ENCODE data around the gene WFDC8. TPM values are rescaled to one million over a fixed set of nuclear protein-coding genes. Genes with fewer than 3 reads are reported as not detected.

Gene WFDC8
- total RNA-seq, 1 experiment from 2014 or later = not detected

DNA sequence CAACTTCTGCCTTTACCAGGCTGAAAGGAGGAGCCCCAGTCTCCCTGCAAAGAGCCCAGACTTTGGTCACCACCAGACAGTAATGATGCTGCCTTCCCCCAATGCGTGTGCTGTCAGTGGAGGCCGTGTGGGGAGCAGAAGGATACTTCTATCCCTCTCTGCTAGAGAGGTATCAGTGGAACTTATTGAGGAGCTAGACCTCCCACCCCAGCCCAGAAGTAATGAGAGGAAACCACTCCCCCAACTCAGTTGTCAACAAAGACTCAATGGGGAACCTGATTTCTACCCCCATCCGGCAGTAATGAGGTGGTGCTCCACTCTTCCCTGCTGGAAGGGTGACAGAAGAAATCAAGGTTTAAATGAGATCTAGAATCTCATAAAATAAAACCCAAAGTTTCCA, 4.4 kb upstream of the WFDC8 start:
- H3K36me3 ChIP-seq (ENCODE audit: control insufficient read depth, insufficient read depth, low read length) = no peaks in the 10 kb centered on the region
- no peak overlapping the region for H3K4me3 Mint-ChIP-seq (ENCODE audit: unreplicated experiment)
- no TSS peak for BruUV-seq (replicated peaks)
- H3K9me3 ChIP-seq = no peaks in the 10 kb centered on the region
- no peak overlapping the region for H3K4me3 ChIP-seq (ENCODE audit: low read depth, low read length)
- no peaks in the 10 kb centered on the region for H3K27me3 ChIP-seq (replicated peaks; ENCODE audit: control insufficient read depth, insufficient read depth, low read length)
- POLR2A ChIA-PET = no interaction called here
- H3K27ac Mint-ChIP-seq (ENCODE audit: unreplicated experiment) = no peak overlapping the region
- H3K36me3 Mint-ChIP-seq (ENCODE audit: insufficient read depth, unreplicated experiment) = no peaks in the 10 kb centered on the region
- peaks cover 7% of the 10 kb centered on the region for H3K4me1 Mint-ChIP-seq (ENCODE audit: low read depth, unreplicated experiment)
- CTCF ChIA-PET = interaction anchor here (0.6 kb wide), 1 partner anchor 187 kb away, joined by 3 read pairs; no protein-coding TSS in a partner anchor
- TF ChIP-seq CTCF (IDR thresholded peaks at IDR 0.05; ENCODE audit: insufficient read depth in 1 of 2, low read depth in 1 of 2, low read length in 1 of 2, severe bottlenecking in 1 of 2, unreplicated experiment in 1 of 2) = no peak
- intact Hi-C loops (cut with micrococcal nuclease; ENCODE audit: unreplicated experiment) = no loop called here
- no peaks in the 10 kb centered on the region for H3K27me3 Mint-ChIP-seq (ENCODE audit: insufficient read depth, unreplicated experiment)
- no peaks in the 10 kb centered on the region for H3K9me3 Mint-ChIP-seq (ENCODE audit: unreplicated experiment)
- no peak for DNase-seq
- H3K4me1 ChIP-seq = peaks cover 7% of the 10 kb centered on the region

DNA sequence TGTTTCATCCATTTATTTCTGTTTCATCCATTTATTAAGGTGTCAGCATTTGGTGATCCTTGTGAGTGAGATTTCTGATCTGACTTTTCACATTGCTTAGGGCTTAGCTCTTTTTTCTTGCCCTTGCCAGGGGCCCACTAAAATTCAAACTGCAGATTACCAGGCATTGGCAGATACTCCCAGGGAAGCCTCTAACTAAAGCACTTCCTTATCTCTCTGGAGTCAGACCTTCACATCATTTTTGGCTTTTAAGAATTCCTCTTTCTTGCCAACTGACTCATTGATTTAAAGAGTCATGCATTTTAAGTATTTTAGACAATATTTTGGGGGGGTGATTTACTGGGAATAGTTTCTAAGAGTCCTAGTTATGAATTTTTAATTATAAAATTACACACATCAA, 2.6 kb upstream of the WFDC8 start:
- POLR2A ChIA-PET = no interaction called here
- BruUV-seq (replicated peaks) = no TSS peak

DNA sequence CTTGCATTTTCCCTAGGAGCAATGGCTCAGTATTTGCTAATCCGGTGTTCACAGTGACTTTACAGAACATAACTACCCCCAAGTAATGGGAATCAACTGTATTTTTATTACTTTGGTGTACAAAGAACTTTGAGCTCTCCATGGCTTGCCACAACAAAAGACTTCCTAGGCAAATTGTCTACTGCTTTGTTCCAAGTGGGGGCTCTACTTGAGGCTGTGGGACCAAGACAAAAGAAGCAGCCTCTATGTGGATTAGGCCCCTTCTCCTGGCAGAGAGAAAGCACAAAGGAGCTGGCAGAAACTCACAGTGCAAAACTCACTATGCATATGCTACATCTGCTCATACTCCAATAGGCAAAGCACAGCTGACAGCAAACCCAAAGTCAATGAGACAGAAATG, 853 bp downstream of the WFDC8 start:
- H3K9me3 Mint-ChIP-seq (ENCODE audit: unreplicated experiment) = no peaks in the 10 kb centered on the region
- no peak for DNase-seq
- H3K36me3 ChIP-seq (ENCODE audit: control insufficient read depth, insufficient read depth, low read length) = no peaks in the 10 kb centered on the region
- ChIA-PET POLR2A (no interaction called here), CTCF (interaction anchor here (0.6 to 2.5 kb wide), 2 partner anchors 59 to 193 kb away, joined by 9 to 25 read pairs; no protein-coding TSS in a partner anchor)
- no peaks in the 10 kb centered on the region for H3K27me3 ChIP-seq (replicated peaks; ENCODE audit: control insufficient read depth, insufficient read depth, low read length)
- intact Hi-C loops (cut with micrococcal nuclease; ENCODE audit: unreplicated experiment) = no loop called here
- no peak overlapping the region for H3K27ac Mint-ChIP-seq (ENCODE audit: unreplicated experiment)
- peaks cover 27% of the 10 kb centered on the region for H3K4me1 ChIP-seq
- peaks cover 4% of the 10 kb centered on the region; the same call in 1 of the 2 replicates for H3K9me3 ChIP-seq
- H3K4me3 ChIP-seq (ENCODE audit: low read depth, low read length) = no peak overlapping the region
- peaks cover 29% of the 10 kb centered on the region for H3K4me1 Mint-ChIP-seq (ENCODE audit: low read depth, unreplicated experiment)
- no peaks in the 10 kb centered on the region for H3K27me3 Mint-ChIP-seq (ENCODE audit: insufficient read depth, unreplicated experiment)
- H3K4me3 Mint-ChIP-seq (ENCODE audit: unreplicated experiment) = no peak overlapping the region
- TF ChIP-seq CTCF (IDR thresholded peaks at IDR 0.05; ENCODE audit: insufficient read depth in 1 of 2, low read depth in 1 of 2, low read length in 1 of 2, severe bottlenecking in 1 of 2, unreplicated experiment in 1 of 2) = no peak
- no TSS peak for BruUV-seq (replicated peaks)
- H3K36me3 Mint-ChIP-seq (ENCODE audit: insufficient read depth, unreplicated experiment) = peaks cover 6% of the 10 kb centered on the region

More for the DNA sequence above, 2.6 kb upstream of the WFDC8 start:
- H3K27me3 Mint-ChIP-seq (ENCODE audit: insufficient read depth, unreplicated experiment) = no peaks in the 10 kb centered on the region
- no peaks in the 10 kb centered on the region for H3K36me3 ChIP-seq (ENCODE audit: control insufficient read depth, insufficient read depth, low read length)
- no peaks in the 10 kb centered on the region for H3K9me3 ChIP-seq
- CTCF ChIA-PET = no interaction called here
- H3K4me1 ChIP-seq = peaks cover 14% of the 10 kb centered on the region
- no peaks in the 10 kb centered on the region for H3K27me3 ChIP-seq (replicated peaks; ENCODE audit: control insufficient read depth, insufficient read depth, low read length)
- no peak for TF ChIP-seq CTCF (IDR thresholded peaks at IDR 0.05; ENCODE audit: insufficient read depth in 1 of 2, low read depth in 1 of 2, low read length in 1 of 2, severe bottlenecking in 1 of 2, unreplicated experiment in 1 of 2)
- no peak for DNase-seq
- intact Hi-C loops (cut with micrococcal nuclease; ENCODE audit: unreplicated experiment) = no loop called here
- H3K4me3 Mint-ChIP-seq (ENCODE audit: unreplicated experiment) = no peak overlapping the region
- H3K4me3 ChIP-seq (ENCODE audit: low read depth, low read length) = no peak overlapping the region
- H3K36me3 Mint-ChIP-seq (ENCODE audit: insufficient read depth, unreplicated experiment) = peaks cover 4% of the 10 kb centered on the region
- no peaks in the 10 kb centered on the region for H3K9me3 Mint-ChIP-seq (ENCODE audit: unreplicated experiment)
- no peak overlapping the region for H3K27ac Mint-ChIP-seq (ENCODE audit: unreplicated experiment)
- H3K4me1 Mint-ChIP-seq (ENCODE audit: low read depth, unreplicated experiment) = peaks cover 11% of the 10 kb centered on the region
